Measurements from ENCODE around the gene ZFP91.

ZFP91 gene

DNA sequence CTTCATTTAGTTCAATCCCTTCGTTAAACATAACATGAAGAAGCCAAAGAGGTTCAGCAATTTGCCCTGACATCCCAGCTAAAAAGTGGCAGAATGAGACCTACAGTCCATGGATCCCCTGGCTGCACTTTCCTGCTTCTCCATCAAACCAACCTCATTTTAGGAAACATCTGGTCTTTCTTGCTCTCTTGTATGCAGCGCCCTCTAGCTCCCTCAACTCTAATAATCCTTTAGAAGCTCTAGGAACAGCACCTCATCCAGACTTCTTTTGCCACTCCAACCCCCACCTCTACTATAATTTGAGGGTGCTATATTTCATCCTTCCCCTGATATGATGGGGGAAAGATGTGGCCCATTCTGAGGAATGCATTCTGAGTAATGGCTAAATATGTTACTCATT is 51.0 kb downstream of the ZFP91 start:
- H3K27ac Mint-ChIP-seq: peak overlapping the region; percentile 50
- DNase-seq: no peak

DNA sequence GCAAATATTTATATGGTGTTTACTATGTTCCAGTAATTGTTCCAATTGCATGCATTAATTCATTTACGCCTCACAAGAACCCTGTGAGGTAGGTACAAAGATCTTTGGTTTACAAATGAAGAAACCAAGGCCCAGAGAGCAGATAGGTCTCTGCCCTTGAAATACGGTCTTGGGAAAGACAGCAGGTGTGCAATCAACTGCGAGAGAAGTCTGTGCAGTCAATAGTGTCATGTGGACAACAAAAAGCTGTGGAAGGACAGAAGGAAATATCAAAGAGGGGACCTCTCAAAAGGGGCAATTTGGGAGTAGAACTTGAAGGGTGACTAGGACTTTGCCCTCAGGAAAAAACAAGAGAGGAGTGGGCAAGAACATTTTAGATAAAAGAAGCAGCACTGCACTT is 52.5 kb downstream of the ZFP91 start:
- Mint-ChIP-seq H3K36me3 (ENCODE audit: low read depth) (peaks cover 28% of the 10 kb centered on the region), H3K4me3 (no peak overlapping the region), H3K4me1 (ENCODE audit: low read depth) (peaks cover 14% of the 10 kb centered on the region), H3K27ac (no peak overlapping the region), H3K9me3 (no peaks in the 10 kb centered on the region), H3K27me3 (no peaks in the 10 kb centered on the region)
- no peak for DNase-seq

More for the DNA sequence above, 51.0 kb downstream of the ZFP91 start:
- H3K4me1 Mint-ChIP-seq (ENCODE audit: low read depth): peaks cover 21% of the 10 kb centered on the region
- H3K4me3 Mint-ChIP-seq: no peak overlapping the region
- H3K36me3 Mint-ChIP-seq (ENCODE audit: low read depth): peaks cover 43% of the 10 kb centered on the region
- no peaks in the 10 kb centered on the region for H3K9me3 Mint-ChIP-seq
- H3K27me3 Mint-ChIP-seq: no peaks in the 10 kb centered on the region

DNA sequence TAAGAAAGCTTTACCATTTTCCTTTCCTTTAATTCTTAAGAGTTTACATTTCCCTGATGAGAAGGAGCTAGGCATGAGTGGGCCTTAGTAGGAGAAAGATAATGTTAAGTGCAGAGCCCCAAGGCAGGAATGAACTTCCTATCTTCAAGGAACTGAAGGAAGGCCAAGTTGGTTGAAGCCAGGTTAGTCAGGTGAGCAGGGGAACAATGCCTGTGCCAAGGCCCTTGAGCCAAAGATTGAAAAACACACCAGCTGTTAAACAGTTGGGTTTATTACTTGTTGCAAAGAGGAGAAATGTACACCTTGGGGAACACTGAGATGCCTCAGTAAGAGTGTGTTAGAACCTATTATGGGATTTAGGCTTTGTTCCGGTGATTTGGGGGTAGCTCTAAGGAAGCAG is 53.6 kb downstream of the ZFP91 start:
- Mint-ChIP-seq H3K9me3 (no peaks in the 10 kb centered on the region), H3K27me3 (no peaks in the 10 kb centered on the region), H3K36me3 (ENCODE audit: low read depth) (peaks cover 19% of the 10 kb centered on the region), H3K4me3 (no peak overlapping the region), H3K4me1 (ENCODE audit: low read depth) (peaks cover 9% of the 10 kb centered on the region), H3K27ac (no peak overlapping the region)
- no peak for DNase-seq

DNA sequence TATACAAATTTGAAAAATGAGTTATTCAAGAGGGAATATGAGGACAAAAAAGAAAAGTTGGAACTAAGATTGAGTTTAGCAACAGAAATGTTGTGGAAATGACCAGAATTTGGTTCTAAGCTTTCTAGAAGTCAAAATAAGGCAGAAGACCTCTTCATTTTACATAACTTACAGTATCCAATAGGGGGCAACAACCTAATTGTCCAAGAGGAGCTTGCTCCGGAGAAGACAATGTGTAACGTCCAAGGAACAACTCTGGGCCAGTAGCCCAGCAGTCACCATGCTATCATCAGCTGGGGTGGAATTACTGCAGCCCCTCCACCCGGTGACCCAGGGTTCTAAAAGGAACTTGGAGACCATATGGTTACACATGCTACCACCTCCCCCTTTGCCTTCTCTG is 57.7 kb downstream of the ZFP91 start:
- Mint-ChIP-seq H3K9me3 (no peaks in the 10 kb centered on the region), H3K27ac (no peak overlapping the region), H3K27me3 (no peaks in the 10 kb centered on the region), H3K4me3 (no peak overlapping the region), H3K36me3 (ENCODE audit: low read depth) (no peaks in the 10 kb centered on the region), H3K4me1 (ENCODE audit: low read depth) (peaks cover 25% of the 10 kb centered on the region)
- DNase-seq: no peak

DNA sequence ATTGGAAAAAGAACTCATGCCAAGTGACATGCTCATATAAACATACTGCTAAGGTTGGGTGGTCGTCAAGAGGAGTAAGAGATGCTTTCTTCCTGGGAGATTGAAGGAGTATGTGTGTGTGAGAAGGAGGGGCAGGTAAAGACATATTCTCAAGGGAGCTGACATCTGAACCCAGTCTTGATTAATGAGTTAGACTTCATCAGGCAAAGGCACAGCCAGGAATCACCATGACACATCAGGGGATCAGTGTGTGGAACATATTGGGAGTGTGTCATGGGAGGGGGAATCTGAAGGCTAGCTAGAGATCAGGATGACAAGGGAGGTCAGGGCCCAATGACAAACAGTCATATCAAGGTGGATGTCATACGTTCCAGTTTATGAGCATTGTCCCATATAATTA is 58.5 kb downstream of the ZFP91 start:
- Mint-ChIP-seq H3K4me3 (no peak overlapping the region), H3K27me3 (no peaks in the 10 kb centered on the region), H3K27ac (peak overlapping the region; percentile 45), H3K4me1 (ENCODE audit: low read depth) (peaks cover 27% of the 10 kb centered on the region), H3K9me3 (no peaks in the 10 kb centered on the region), H3K36me3 (ENCODE audit: low read depth) (no peaks in the 10 kb centered on the region)
- DNase-seq: no peak

DNA sequence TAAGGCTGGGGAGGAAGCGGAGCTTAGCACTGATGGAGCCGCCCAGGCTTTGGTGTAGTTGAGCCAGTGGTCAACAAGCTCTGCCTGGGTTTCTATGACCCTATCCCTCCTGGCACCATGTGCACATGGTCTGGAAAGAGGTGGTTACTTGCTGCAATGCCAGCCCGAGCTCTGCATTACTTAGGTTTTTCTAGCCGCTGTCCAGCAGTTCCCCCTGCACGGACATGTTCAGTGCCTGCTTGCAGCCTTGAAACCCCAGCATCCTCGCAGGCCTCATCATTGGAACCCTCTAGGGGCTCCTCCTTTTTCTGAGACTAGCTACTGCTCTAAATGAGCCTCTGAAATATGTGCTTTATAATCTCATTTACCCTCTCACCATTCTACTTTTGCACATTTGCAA is 60.2 kb downstream of the ZFP91 start:
- Mint-ChIP-seq H3K9me3 (no peaks in the 10 kb centered on the region), H3K4me1 (ENCODE audit: low read depth) (peaks cover 27% of the 10 kb centered on the region), H3K36me3 (ENCODE audit: low read depth) (no peaks in the 10 kb centered on the region), H3K27ac (no peak overlapping the region), H3K27me3 (no peaks in the 10 kb centered on the region), H3K4me3 (no peak overlapping the region)
- no peak for DNase-seq

DNA sequence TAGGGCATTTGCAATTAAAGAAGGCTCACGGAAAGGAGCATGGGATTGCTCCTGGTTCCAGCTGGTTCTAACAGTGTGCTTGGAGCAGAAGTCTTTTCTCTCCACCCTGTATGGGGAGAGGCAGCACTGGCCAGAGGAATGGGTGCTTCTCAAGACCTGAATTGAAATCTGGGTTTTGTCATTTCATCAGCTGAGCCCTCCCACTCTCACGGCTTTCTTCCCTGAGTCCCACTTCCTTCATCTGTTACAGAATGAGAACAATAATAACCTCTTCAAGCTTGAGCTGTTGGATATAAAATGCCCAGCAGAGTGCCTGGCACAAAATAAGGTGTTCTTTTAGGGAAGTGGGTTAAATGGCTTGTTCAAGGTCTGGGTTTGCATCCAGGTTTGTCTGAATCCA is 60.8 kb downstream of the ZFP91 start:
- DNase-seq: no peak
- H3K4me3 Mint-ChIP-seq: no peak overlapping the region
- no peaks in the 10 kb centered on the region for H3K27me3 Mint-ChIP-seq
- H3K4me1 Mint-ChIP-seq (ENCODE audit: low read depth): peaks cover 27% of the 10 kb centered on the region
- no peaks in the 10 kb centered on the region for H3K9me3 Mint-ChIP-seq
- H3K36me3 Mint-ChIP-seq (ENCODE audit: low read depth): no peaks in the 10 kb centered on the region
- H3K27ac Mint-ChIP-seq: peak overlapping the region; percentile 80

DNA sequence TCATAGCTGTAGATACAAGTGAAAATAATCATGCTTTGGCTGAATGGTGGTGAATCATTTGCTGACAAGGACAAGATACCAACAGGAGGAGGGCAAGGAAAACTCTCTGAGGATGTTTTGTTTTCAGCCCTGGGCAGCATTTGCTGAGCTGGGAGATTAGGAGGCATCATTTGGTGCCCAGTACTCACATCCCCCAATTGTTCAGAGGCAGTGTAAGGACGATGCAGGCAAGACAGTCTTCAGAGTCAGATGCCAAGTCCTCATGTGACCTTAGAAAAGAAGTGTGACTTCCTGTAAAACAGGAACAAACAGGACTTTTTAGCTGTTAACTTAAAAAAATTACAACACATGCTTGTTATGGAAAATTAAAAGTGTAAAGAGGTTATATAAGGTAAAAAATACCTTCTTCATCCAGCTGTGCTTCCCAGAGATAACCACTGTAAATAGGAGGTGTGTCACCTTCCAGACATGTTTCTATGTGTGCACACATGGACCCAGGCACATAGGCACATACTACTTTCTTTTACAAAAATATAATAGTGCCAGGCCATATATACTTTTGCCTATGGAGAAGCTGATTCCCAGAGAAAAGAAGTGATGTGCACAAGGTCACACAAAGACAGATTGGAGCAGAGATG is 61.6 kb downstream of the ZFP91 start:
- Mint-ChIP-seq H3K27ac (peak overlapping the region; percentile 80), H3K4me3 (no peak overlapping the region), H3K36me3 (ENCODE audit: low read depth) (no peaks in the 10 kb centered on the region), H3K27me3 (no peaks in the 10 kb centered on the region), H3K9me3 (peaks cover 3% of the 10 kb centered on the region), H3K4me1 (ENCODE audit: low read depth) (peaks cover 27% of the 10 kb centered on the region)
- no peak for DNase-seq

DNA sequence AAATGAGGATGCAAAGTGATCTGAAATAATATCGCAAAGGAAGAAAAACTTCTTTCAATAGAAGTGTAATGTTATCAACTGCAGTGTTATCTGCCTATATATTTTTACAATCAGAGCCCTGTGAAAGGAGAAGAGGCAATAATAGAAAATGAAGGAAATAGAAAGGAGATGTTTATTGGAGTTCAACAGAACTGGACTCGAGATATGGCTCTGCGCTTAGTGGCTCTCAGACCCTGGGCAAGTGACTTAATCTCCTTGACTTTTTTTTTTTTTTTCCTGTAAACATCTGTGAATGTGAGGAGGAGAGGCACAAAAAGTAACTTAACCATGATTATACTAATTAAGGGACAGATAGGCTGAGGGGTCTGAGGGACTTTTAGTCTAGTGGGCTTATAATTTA is 62.5 kb downstream of the ZFP91 start:
- Mint-ChIP-seq H3K27me3 (no peaks in the 10 kb centered on the region), H3K27ac (no peak overlapping the region), H3K9me3 (peaks cover 7% of the 10 kb centered on the region), H3K4me1 (ENCODE audit: low read depth) (peaks cover 27% of the 10 kb centered on the region), H3K36me3 (ENCODE audit: low read depth) (peaks cover 4% of the 10 kb centered on the region), H3K4me3 (no peak overlapping the region)
- no peak for DNase-seq

DNA sequence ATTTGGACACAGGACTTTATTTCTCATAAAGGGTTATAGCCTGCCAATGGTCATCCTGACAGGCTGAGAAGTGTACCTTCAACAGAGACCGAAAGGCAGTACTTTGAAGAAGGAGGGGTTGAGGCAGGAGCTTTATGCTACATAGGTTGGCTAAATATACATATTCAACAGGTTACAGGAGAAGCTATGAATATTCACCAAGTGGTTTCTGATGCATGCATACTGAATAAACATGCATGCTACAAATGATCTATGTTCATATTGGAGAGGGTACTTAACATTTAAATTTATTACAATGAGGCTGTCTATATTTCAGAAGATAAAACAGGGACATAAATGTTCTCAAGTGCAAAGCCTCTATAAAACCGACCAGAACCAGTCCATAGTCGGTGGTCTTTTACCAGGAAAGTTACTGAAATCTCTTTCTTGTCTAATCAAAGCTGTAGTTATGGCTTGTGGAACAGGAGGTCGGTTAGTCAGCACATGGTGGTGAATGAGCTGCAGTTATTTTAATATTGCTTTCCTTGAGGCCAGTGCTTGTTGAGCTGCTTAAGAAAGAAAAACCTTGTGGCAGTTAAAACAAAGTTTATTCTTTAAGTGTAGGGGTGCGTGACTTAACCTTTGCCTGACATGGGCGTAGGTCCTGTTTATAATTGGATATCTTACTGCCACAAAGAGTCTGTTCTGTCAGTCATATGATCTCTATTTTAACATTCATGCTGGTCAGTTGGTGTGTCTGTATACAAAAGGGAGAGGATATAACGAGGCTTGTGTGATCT is 63.1 kb downstream of the ZFP91 start:
- no peak for DNase-seq
- Mint-ChIP-seq H3K27me3 (no peaks in the 10 kb centered on the region), H3K4me3 (no peak overlapping the region), H3K36me3 (ENCODE audit: low read depth) (peaks cover 5% of the 10 kb centered on the region), H3K4me1 (ENCODE audit: low read depth) (peaks cover 27% of the 10 kb centered on the region), H3K9me3 (peaks cover 11% of the 10 kb centered on the region), H3K27ac (no peak overlapping the region)

DNA sequence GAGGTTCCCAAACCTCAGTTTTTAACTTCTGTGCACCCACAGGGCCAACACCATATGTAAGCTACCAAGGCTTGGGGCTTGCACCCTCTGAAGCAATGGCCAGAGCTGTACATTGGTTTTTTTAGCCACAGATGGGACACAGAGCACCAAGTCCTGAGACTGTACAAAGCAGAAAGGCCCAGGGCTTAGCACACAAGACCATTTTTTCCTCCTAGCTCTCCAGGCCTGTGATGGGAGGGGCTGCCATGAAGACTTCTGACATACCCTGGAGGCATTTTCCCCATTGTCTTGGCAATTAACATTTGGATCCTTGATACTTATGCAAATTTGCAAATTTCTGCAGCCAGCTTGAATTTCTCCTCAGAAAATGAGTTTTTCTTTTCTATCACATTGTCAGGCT is 67.0 kb downstream of the ZFP91 start:
- H3K27ac Mint-ChIP-seq: no peak overlapping the region

DNA sequence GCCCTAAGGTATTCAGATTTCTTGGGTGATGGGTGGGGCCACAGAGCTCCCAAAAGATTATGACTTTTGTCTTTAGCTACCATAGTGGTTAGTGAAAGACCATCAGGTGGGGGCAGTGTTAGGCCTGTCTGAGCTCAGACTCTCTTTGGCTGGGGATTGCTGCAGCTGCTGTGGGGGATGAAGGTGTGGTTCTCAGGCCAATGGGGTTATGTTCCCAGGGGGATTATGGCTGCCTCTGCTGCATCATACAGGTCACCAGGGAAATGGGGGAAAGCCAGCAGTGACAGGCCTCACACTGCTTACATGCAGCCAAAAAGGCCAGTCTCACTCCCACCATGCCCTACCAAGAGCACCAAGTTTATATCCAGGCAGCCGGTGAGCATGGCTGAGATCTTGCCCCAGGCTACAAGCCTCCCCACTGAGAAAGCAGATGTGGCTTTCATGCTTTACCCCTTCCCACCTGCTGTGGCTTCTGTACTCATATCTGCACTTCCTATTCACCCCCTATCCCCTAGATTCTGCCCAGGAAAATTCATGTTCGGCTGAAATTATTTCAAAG is 68.4 kb downstream of the ZFP91 start:
- Mint-ChIP-seq H3K4me1 (ENCODE audit: low read depth) (no peaks in the 10 kb centered on the region), H3K9me3 (peaks cover 11% of the 10 kb centered on the region), H3K27ac (no peak overlapping the region), H3K36me3 (ENCODE audit: low read depth) (peaks cover 5% of the 10 kb centered on the region), H3K27me3 (no peaks in the 10 kb centered on the region), H3K4me3 (no peak overlapping the region)
- no peak for DNase-seq

More for the DNA sequence above, 67.0 kb downstream of the ZFP91 start:
- Mint-ChIP-seq H3K36me3 (ENCODE audit: low read depth) (peaks cover 5% of the 10 kb centered on the region), H3K4me3 (no peak overlapping the region), H3K4me1 (ENCODE audit: low read depth) (peaks cover 9% of the 10 kb centered on the region), H3K9me3 (peaks cover 11% of the 10 kb centered on the region), H3K27me3 (no peaks in the 10 kb centered on the region)
- DNase-seq: no peak

DNA sequence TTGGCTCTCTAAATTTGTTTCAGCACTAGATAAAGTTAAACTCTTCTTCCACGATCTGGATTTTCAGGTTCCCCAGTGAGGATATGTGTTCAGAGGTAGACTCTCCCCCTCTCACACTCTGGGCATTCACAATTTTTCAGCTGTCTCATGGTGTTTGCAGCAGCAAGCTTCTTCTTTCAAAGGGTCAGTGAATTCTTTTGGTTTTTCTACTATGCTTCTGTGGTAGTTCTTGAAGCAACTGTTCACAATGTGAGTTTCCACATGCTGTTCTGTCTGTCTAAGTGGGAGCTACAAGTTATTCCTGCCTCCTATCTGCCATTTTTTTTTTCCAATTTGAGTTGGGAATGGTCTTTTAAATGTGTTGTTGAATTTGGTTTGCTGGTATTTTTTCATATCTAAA is 69.0 kb downstream of the ZFP91 start:
- H3K4me3 Mint-ChIP-seq: no peak overlapping the region
- no peaks in the 10 kb centered on the region for H3K27me3 Mint-ChIP-seq
- no peak overlapping the region for H3K27ac Mint-ChIP-seq

DNA sequence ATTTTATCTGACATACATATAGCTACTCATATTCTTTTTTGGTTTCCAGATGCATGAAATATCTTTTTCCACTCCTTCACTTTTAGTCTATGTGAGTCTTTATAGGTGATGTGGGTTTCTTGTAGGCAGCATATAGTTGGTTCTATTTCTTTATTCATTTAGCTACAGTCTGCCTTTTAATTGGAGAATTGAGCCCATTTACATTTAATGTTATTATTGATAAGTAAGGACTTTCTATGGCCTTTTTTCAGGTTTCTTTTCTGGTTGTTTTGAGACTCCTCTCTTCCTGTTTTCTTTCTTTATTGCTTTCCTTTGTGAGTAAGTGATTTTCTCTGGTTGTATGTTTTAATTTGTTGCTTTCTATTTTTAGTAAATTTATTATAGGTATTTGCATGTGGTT is 70.8 kb downstream of the ZFP91 start:
- no peaks in the 10 kb centered on the region for H3K27me3 Mint-ChIP-seq
- H3K36me3 Mint-ChIP-seq (ENCODE audit: low read depth): peaks cover 5% of the 10 kb centered on the region

More for the DNA sequence above, 69.0 kb downstream of the ZFP91 start:
- Mint-ChIP-seq H3K4me1 (ENCODE audit: low read depth) (no peaks in the 10 kb centered on the region), H3K9me3 (peaks cover 11% of the 10 kb centered on the region), H3K36me3 (ENCODE audit: low read depth) (peaks cover 5% of the 10 kb centered on the region)
- DNase-seq: no peak

DNA sequence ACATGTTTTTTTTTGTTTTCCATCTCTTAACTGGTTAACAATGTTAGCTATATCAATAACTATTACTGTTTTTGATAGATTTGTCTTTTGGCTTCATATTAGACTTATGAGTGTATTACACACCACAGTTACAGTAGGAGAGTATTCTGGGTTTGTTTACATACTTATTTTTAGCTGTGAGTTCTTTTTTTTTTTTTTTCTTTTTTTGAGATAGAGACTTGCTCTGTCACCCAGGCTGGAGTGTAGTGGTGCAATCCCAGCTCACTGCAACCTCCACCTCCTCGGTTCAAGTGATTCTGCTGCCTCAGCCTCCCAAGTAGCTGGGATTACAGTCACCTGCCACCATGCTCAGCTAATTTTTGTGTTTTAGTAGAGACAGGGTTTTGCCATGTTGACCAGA is 71.6 kb downstream of the ZFP91 start:
- Mint-ChIP-seq H3K4me1 (ENCODE audit: low read depth) (peaks cover 19% of the 10 kb centered on the region), H3K4me3 (no peak overlapping the region), H3K9me3 (peaks cover 8% of the 10 kb centered on the region), H3K36me3 (ENCODE audit: low read depth) (peaks cover 5% of the 10 kb centered on the region), H3K27ac (no peak overlapping the region), H3K27me3 (no peaks in the 10 kb centered on the region)
- no peak for DNase-seq

More for the DNA sequence above, 70.8 kb downstream of the ZFP91 start:
- Mint-ChIP-seq H3K4me1 (ENCODE audit: low read depth) (peaks cover 10% of the 10 kb centered on the region), H3K9me3 (peaks cover 11% of the 10 kb centered on the region), H3K27ac (no peak overlapping the region), H3K4me3 (no peak overlapping the region)
- DNase-seq: no peak
